Fibroblast of lung (primary cell): ENCODE data around the gene HOPX.

ENCODE experiments used
- CTCF ChIP-seq, 2 donors: IDR thresholded peaks in 1 of 2; conservative IDR thresholded peaks in 1 of 2; 1 replicate in 1 of 2; 2 replicates in 1 of 2; pipeline ENCODE4 v1.5.1; 2011 to 2012; ENCODE audit warnings: low read length in 2 of 2, control low read depth in 1 of 2, inconsistent platforms in 1 of 2, low read depth in 1 of 2, mild to moderate bottlenecking in 1 of 2
- EZH2 ChIP-seq: IDR thresholded peaks from 2 replicates; pipeline ENCODE4 v1.5.1; 2012; ENCODE audit warnings: low read length, control low read depth, mild to moderate bottlenecking; ENCODE audit errors: missing control alignments

DNA sequence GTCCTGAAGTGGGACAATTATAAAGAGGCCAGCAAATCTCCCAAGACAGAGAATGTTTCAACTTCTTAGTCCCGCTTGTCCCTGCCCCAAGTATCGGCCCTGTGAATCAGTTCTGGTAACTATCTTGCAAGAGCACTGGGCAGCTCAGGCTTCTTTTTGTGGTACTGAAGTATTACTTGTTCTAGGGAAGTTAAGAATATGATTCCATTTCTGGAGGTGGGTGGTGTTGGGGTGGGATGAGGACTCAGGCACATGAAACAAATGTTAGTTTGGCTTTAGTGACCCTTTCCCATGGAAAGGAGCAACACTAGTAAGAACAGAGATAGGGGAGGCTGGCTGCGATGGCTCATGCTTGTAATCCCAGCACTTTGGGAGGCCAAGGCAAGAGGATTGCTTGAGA is 28.9 kb downstream of the HOPX start:
- TF ChIP-seq CTCF (conservative IDR thresholded peaks at IDR 0.05 in 1 of 2, IDR thresholded peaks at IDR 0.05 in 1 of 2; ENCODE audit: low read depth in 1 of 2, low read length in 2 of 2) (no peak), EZH2 (no peak)
